OCI-LY1 (cell line): ENCODE data around the gene RHBDF2.

Experiments
- H2AFZ ChIP-seq: fragments of 200-600 bp; sonication (generic), shearing (Covaris generic); 2 replicates; pipeline ENCODE4 v1.6.0; 2014; ENCODE audit warnings: antibody characterized with exemption, mild to moderate bottlenecking, low read length
- H3F3A ChIP-seq: fragments of 200-600 bp; sonication (generic), shearing (Covaris generic); 2 replicates; pipeline ENCODE4 v1.6.0; 2014; ENCODE audit warnings: mild to moderate bottlenecking, antibody characterized with exemption, low read length, moderate library complexity; ENCODE audit not compliant: insufficient read depth
- H3K27ac ChIP-seq: fragments of 200-600 bp; sonication (generic); 2 replicates; pipeline ENCODE4 v1.5.1; 2014; ENCODE audit warnings: low read length, mixed run types, mild to moderate bottlenecking, low read depth; ENCODE audit not compliant: poor library complexity, severe bottlenecking
- H3K27me3 ChIP-seq: fragments of 200-600 bp; sonication (generic); 2 replicates; pipeline ENCODE4 v1.6.0; 2014; ENCODE audit warnings: antibody characterized with exemption, mild to moderate bottlenecking, low read length, moderate library complexity; ENCODE audit not compliant: insufficient read depth
- H3K36me3 ChIP-seq: fragments of 200-600 bp; sonication (generic); 2 replicates; pipeline ENCODE4 v1.6.1; 2014; ENCODE audit warnings: mild to moderate bottlenecking, antibody characterized with exemption, low read length, moderate library complexity, mixed read lengths; ENCODE audit not compliant: insufficient read depth
- H3K4me1 ChIP-seq: fragments of 200-600 bp; sonication (generic); 2 replicates; pipeline ENCODE4 v1.5.1; 2014; ENCODE audit warnings: mild to moderate bottlenecking, low read length, moderate library complexity; ENCODE audit not compliant: insufficient read depth, severe bottlenecking
- H3K4me2 ChIP-seq: fragments of 200-600 bp; sonication (generic), shearing (Covaris generic); 2 replicates; pipeline ENCODE4 v1.6.1; 2014; ENCODE audit warnings: low read length
- H3K4me3 ChIP-seq: fragments of 200-600 bp; sonication (generic); 2 replicates; pipeline ENCODE4 v1.5.1; 2014; ENCODE audit warnings: low read length, low read depth, mild to moderate bottlenecking, mixed read lengths; ENCODE audit not compliant: poor library complexity, severe bottlenecking
- H3K79me2 ChIP-seq: fragments of 200-600 bp; shearing (Covaris generic); 2 replicates; pipeline ENCODE4 v1.6.1; 2016; ENCODE audit warnings: mixed run types, low read length, mixed read lengths; ENCODE audit not compliant: insufficient read depth
- H3K9ac ChIP-seq: fragments of 200-600 bp; sonication (generic), shearing (Covaris generic); 2 replicates; pipeline ENCODE4 v1.6.1; 2014; ENCODE audit warnings: mild to moderate bottlenecking, low read length, mixed read lengths
- H3K9me2 ChIP-seq: fragments of 200-600 bp; sonication (generic), shearing (Covaris generic); 2 replicates; pipeline ENCODE4 v1.6.1; 2014; ENCODE audit warnings: low read depth, mild to moderate bottlenecking, low read length, mixed read lengths
- H3K9me3 ChIP-seq: fragments of 200-600 bp; shearing (Covaris generic); 2 replicates; pipeline ENCODE4 v1.6.1; 2014; ENCODE audit warnings: low read length, mixed read lengths
- H4K20me1 ChIP-seq: fragments of 200-600 bp; sonication (generic), shearing (Covaris generic); 2 replicates; pipeline ENCODE4 v1.6.0; 2016; ENCODE audit warnings: mild to moderate bottlenecking, low read length; ENCODE audit not compliant: insufficient read depth
- CTCF ChIP-seq: fragments of 200-600 bp; sonication (generic), shearing (Covaris generic); IDR thresholded peaks from 2 replicates; pipeline ENCODE4 v1.5.1; 2017; ENCODE audit warnings: mild to moderate bottlenecking, antibody characterized with exemption, low read length, moderate library complexity, mixed read lengths
- EZH2 ChIP-seq: fragments of 200-600 bp; sonication (generic), shearing (Covaris generic); IDR thresholded peaks from 2 replicates; pipeline ENCODE4 v1.8.0; 2017; ENCODE audit warnings: borderline replicate concordance, mixed run types, mild to moderate bottlenecking, antibody characterized with exemption, low read length, moderate library complexity, mixed read lengths

Gene RHBDF2

GRCh38 chr17:76543826-76544545, 42.8 kb upstream of the RHBDF2 start:
- Histone ChIP-seq H3K36me3 (no peaks in the 10 kb centered on the region), H3K79me2 (no peaks in the 10 kb centered on the region), H3K9ac (no peak overlapping the region), H3K4me3 (no peak overlapping the region), H3K4me2 (no peak overlapping the region), H3K27ac (no peak overlapping the region), H3K27me3 (peaks cover 5% of the 10 kb centered on the region), H3K9me2 (no peaks in the 10 kb centered on the region), H3K9me3 (no peaks in the 10 kb centered on the region), H3F3A (no peaks in the 10 kb centered on the region), H2AFZ (no peak overlapping the region), H3K4me1 (no peaks in the 10 kb centered on the region), H4K20me1 (no peaks in the 10 kb centered on the region)
- TF ChIP-seq CTCF, result no peak
- TF ChIP-seq EZH2, result no peak

DNA sequence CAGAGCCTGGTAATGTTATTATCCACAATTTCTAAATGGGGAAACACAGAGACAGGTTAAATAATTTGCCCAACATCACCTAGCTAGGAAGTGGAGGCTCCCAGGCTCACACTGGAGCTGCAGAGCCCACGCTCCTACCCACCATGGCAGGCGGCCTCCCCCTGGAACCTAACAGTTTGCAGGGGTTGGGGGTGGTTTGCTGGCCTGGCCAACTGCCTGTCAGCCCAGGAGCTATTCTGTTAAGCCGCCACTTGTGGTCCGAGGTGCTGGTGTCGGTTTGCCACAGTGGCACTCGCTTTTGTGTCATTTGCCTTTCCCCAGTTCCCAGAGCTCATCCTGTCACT, 42.2 kb upstream of the RHBDF2 start:
- Histone ChIP-seq H3K9me2 (no peaks in the 10 kb centered on the region), H3K4me3 (no peak overlapping the region), H3K79me2 (no peaks in the 10 kb centered on the region), H3K9ac (no peak overlapping the region), H3K36me3 (no peaks in the 10 kb centered on the region), H3K27me3 (peaks cover 5% of the 10 kb centered on the region), H3F3A (no peaks in the 10 kb centered on the region), H2AFZ (no peak overlapping the region), H3K27ac (no peak overlapping the region), H4K20me1 (no peaks in the 10 kb centered on the region), H3K9me3 (no peaks in the 10 kb centered on the region), H3K4me1 (no peaks in the 10 kb centered on the region), H3K4me2 (no peak overlapping the region)
- TF ChIP-seq CTCF (no peak), EZH2 (no peak)

DNA sequence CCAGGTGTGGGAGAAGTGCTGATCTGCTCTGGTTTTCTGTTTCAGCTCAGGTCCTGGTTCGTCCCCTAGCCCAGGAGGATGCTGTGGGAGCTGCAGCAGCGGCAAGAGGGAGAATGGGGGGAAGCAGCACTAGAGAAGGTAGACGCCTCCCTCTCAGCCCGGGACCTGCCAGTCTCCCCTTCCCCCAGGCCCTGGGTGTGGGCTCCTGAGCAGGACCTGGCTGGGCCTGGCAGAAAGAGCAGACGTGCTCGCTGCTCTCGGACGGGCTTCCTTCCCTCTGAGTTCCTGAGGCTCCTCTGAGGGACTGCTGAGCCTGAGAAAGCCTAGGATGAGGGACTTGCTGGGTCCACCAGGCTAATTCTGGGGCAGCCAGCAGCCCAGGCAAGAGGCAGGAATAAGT, 41.8 kb upstream of the RHBDF2 start:
- no peak overlapping the region for H3K4me2 ChIP-seq
- H3K79me2 ChIP-seq, result no peaks in the 10 kb centered on the region
- no peak overlapping the region for H3K27ac ChIP-seq
- no peaks in the 10 kb centered on the region for H4K20me1 ChIP-seq
- no peak overlapping the region for H3K9ac ChIP-seq
- no peaks in the 10 kb centered on the region for H3K4me1 ChIP-seq
- no peaks in the 10 kb centered on the region for H3K9me3 ChIP-seq
- no peaks in the 10 kb centered on the region for H3K36me3 ChIP-seq
- H2AFZ ChIP-seq, result no peak overlapping the region
- no peaks in the 10 kb centered on the region for H3K9me2 ChIP-seq
- H3F3A ChIP-seq, result no peaks in the 10 kb centered on the region
- H3K4me3 ChIP-seq, result no peak overlapping the region
- no peak for TF ChIP-seq EZH2
- no peak for TF ChIP-seq CTCF
- peaks cover 5% of the 10 kb centered on the region for H3K27me3 ChIP-seq
